KG1 (cell line): ENCODE measurements around the gene DYRK1A.
"Not testable (repeated sequence)": the region's sequence is repeated elsewhere in the genome, so short reads cannot be mapped to it uniquely, and the experiment has no call there.

ENCODE experiments used
- DNase-seq: peaks from one replicate; lab custom pipeline; 2025; lab: John Stamatoyannopoulos, UW

The DYRK1A gene

DNA sequence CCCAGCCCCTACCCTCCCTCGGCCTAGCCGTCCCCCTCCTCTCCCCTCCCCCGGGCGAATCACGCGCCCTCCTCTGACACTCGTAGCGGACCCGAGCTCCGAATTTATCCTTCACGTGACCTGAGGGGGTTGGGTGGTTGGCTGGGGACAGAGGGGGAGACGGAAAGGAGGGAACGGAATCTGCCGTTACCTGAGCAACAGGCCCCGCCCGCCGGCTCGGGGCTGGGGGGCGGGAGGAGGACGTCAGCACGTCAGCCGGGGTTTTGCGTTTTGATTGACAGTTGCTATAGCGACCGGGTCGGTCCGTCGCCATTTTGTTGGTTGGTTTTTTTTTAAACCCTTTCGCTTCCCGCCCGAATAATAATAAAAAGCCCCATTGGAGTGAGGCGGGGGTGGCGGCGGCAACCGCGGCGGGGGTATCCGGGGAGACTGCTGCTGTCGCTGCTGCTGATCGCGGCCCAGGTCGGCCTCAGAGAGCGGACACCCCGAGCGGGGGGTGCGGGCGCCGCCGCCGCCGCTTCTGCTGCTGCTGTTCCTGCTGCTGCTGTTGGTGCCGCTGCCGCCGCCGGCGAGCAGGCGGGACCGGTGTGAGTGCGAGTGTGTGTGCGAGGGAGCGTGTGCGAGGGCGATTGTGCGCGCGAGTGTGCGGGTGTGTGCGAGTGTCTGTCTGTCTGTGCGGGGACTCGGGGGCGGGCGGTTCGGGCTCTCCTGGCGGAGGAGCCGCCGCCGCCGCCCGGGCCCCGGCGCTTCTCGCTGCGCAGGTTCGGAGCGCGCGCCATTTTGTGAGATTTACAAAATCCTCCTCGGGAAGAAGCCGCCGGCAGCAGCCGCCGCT, at the start of gene DYRK1A:
DYRK1A (plus strand) TSS at position 292 of the 835 bp plus-strand sequence. CDS start 53,602 bp downstream, outside the sequence.
- peak; percentile 97 for DNase-seq

- DNase-seq = no peak
Observed at GRCh38 chr21:37319551-37319950, 47.0 kb upstream of the DYRK1A start.

- no peak for DNase-seq
Observed at GRCh38 chr21:37322084-37322483, 44.5 kb upstream of the DYRK1A start.

GRCh38 chr21:37324558-37324957, 42.0 kb upstream of the DYRK1A start:
- DNase-seq = no peak

DNA sequence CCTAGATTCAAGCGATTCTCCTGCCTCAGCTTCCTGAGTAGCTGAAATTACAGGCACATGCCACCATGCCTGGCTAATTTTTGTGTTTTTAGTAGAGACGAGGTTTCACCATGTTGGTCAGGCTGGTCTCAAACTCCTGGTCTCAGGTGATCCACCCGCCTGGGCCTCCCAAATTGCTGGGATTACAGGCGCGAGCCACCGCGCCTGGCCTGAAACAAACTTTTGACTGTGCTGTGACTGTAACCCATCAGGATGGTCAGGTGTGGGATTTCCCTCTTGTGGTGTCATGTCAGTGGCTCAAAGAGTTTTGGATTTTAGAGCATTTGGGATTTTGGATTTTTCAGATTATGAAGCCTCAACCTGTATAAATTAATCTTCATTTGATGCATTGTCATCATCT, 38.4 kb upstream of the DYRK1A start:
- DNase-seq = not testable (repeated sequence)

DNA sequence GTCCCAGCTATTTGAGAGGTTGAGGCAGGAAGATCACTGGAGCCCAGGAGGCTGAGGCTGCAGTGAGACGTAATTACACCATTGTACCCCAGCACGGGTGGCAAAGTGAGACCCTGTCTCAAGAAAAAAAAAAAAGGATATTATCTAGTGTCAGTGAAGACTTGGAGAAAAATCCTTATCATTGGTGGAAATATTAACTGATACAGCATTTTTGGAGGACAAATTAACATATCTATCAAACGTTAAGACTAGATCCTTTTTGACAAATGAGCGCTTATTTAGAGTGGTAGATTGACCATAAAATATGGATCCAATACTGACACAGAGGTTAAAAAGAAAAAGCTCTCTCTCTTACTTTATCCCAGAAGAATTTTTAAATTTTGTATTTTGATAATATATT, 35.2 kb upstream of the DYRK1A start:
- DNase-seq = no peak

DNA sequence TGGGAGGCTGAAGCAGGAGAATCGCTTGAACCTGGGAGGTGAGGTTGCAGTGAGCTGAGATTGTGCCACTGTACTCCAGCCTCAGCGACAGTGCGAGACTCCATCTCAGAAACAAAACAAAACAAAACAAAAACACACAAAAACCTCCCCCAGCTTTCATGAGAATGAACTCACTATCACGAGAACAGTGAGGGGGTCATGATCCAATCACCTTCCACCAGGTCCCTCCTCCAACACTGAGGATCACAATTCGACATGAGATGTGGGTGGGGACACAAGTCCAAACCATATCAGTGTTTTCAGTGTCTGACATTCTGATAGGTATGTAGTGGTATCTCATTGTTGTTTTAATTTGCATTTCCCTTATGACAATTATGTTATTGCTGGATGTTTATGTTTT, 31.5 kb upstream of the DYRK1A start:
- DNase-seq = no peak

DNA sequence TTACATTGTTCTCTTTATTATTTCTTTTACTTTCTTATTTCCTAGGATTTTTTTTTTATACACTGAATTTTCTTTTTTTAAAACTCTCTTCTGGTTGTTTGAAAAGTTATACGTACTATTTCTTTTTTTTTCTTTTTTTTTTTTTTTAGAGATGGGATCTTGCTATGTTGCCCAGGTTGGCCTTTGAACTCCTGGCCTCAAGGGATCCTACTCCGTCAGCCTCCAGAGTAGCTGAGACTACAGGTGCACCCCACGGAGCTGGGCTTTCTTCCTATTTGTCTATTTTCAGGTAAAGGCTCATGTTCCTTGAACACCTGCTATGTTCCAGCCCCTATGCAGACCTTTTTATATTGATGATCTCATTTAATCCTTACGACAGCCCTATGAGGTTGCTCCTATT, 29.4 kb upstream of the DYRK1A start:
- DNase-seq = no peak

- DNase-seq = no peak
Observed at GRCh38 chr21:37337831-37338230, 28.7 kb upstream of the DYRK1A start.

- no peak for DNase-seq
Observed at GRCh38 chr21:37338671-37339551, 27.7 kb upstream of the DYRK1A start.

DNA sequence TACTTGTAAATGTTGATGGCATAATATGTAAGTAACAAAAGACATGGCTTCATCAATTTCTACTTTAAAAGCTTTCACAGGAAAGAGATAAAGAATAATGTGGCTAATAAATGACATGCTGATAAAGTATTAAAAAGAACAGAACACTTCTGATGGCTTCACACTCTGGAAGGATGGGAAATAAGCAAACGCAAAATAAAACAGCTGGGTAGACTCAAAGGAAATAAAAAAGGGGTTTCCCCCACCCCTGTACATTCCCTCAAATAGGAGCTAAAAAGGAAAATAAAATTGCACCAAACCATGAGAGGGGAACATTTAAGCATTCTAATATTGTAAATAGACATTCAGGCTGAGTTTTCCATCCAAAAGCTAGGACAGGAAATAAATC, 27.0 kb upstream of the DYRK1A start:
- DNase-seq = no peak

DNA sequence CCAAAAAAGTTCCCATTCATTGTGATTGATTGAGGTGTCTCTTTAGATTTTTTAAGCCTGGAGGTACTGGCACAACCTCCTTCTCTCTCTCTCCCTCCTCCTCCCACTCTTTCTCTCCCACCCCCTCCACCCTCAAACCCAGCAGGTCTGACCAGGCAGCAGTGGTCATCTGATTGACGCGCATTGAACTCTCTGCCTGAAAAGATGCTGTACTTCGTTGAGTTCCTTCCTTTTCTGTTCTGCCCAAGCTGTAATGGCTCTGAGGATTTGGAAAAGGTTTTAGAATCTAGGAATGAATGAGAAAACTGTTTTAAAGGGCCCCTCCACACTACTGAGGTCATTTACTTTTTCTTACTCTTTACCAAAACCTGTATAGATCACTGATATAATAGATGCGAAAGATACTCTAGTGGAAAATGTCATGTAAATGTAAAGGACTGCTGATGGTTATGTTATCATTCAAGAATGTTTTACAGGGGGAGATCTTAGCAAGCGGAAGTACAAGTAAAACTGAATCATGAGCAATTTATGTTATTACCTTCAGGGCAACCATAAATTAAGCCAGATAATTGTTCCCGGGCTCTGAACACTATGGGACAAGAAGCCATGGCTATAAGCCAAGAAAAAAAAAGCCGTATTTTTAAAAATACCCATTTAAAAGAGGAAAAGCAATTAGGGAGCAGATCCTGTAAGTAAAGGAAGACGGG, 25.2 kb upstream of the DYRK1A start:
- no peak for DNase-seq

DNA sequence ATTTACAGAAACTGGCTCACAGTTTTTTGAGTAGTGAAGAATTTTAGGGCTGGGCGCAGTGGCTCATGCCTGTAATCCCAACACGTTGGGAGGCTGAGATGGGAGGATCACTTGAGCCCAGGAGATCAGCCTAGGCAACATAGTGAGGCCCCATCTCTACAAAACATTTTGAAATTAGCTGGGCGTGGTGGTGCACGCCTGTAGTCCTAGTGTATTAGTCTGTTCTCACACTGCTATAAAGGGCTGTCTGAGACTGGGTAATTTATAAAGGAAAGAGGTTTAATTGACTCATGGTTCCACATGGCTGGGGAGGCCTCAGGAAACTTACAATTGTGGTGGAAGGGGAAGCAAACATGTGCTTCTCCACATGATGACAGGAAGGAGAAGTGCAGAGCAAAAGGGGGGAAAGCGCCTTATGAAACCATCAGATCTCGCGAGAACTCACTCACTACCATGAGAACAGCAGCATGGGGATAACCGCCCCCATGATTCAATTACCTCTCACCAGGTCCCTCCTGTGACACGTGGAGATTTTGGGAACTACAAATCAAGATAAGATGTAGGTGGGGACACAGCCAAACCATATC, 24.4 kb upstream of the DYRK1A start:
- no peak for DNase-seq

- DNase-seq = no peak
Observed at GRCh38 chr21:37346841-37347430, 19.6 kb upstream of the DYRK1A start.

- no peak for DNase-seq
Observed at GRCh38 chr21:37348664-37349063, 17.9 kb upstream of the DYRK1A start.

DNA sequence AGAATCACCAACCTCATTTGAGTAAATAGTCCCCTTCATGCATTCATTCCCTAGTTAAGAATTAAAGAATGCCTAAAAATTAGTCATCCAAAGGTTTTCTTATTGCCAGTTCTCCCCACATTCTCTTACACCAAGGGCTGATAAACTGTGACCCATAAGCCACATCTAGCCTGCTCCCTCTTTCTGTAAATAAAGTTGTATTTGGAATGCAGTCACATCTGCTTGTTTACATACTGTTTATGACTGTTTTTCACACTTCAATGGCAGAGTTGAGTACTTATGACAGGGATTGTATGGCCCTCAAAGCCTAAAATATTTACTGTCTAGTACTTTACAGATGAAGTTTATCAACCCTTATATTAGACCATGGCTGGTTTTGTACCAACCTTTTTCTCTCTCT, 16.1 kb upstream of the DYRK1A start:
- DNase-seq = no peak

DNA sequence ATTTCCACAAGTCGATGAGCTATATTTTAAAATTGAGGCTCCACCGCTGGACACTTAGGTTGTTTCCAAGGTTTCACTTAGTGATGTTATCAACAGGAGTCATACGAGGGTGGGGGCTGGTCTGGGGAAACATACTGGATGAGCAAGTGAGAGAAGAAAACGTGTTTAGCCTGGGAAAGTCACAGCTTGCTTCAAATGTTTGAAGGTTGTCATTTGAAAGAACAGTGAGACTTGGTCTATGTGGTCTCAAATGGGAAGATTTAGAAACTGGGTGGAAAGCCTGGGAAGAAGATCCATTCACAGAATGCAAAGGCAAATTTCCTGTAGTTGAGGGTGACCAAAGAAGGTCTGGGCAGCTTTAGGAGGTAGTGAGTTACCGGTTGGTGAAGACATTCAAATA, 9.9 kb upstream of the DYRK1A start:
- no peak for DNase-seq

- DNase-seq = no peak
Observed at GRCh38 chr21:37357691-37358090, 8.9 kb upstream of the DYRK1A start.

DNA sequence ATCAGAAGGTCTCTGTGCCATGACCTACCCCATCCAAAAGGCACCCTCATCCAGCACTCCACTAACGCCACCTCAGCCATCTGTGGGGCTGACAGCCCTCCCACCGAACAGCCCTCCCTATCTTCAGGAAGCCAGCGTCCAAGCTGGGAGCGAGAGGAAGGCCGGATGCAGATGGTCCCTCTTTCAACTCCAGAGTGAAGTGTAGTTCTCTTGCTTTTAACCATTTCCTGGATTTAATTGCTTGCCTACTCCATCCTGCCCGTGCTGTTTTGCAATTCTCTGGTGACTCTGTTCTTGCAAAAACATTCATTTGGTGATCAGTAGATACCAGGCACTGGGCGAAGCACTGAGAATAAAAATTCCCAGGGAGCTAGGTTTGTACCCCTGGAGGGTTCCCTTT, 8.2 kb upstream of the DYRK1A start:
- peak; percentile 75 for DNase-seq

- no peak for DNase-seq
Observed at GRCh38 chr21:37363936-37364335, 2.6 kb upstream of the DYRK1A start.

- peak; percentile 65 for DNase-seq
Observed at GRCh38 chr21:37364722-37365121, 1.9 kb upstream of the DYRK1A start.
